Mucosa of stomach (tissue), 1 donor: ENCODE measurements around the gene FTO.

Source experiments
- H3K27me3 ChIP-seq: one replicate; pipeline ENCODE4 v1.7.0; 2013; ENCODE audit warnings: mild to moderate bottlenecking, low read length; ENCODE audit not compliant: control insufficient read depth, insufficient read depth
- H3K36me3 ChIP-seq: one replicate; pipeline ENCODE4 v1.7.0; 2013; ENCODE audit warnings: low read length; ENCODE audit not compliant: control insufficient read depth, insufficient read depth
- H3K4me1 ChIP-seq: one replicate; pipeline ENCODE4 v1.7.0; 2013; ENCODE audit warnings: mild to moderate bottlenecking, low read length; ENCODE audit not compliant: control insufficient read depth, insufficient read depth
- H3K4me3 ChIP-seq: one replicate; pipeline ENCODE4 v1.7.0; 2013; ENCODE audit warnings: low read length
- H3K9ac ChIP-seq: one replicate; pipeline ENCODE4 v1.7.0; 2013; ENCODE audit warnings: mild to moderate bottlenecking, low read length, moderate library complexity
- H3K9me3 ChIP-seq: one replicate; pipeline ENCODE4 v1.7.0; 2013; ENCODE audit warnings: mild to moderate bottlenecking, low read length, moderate library complexity; ENCODE audit not compliant: control insufficient read depth
- donor health status: Pancreatic carcinoma.

The FTO gene

DNA sequence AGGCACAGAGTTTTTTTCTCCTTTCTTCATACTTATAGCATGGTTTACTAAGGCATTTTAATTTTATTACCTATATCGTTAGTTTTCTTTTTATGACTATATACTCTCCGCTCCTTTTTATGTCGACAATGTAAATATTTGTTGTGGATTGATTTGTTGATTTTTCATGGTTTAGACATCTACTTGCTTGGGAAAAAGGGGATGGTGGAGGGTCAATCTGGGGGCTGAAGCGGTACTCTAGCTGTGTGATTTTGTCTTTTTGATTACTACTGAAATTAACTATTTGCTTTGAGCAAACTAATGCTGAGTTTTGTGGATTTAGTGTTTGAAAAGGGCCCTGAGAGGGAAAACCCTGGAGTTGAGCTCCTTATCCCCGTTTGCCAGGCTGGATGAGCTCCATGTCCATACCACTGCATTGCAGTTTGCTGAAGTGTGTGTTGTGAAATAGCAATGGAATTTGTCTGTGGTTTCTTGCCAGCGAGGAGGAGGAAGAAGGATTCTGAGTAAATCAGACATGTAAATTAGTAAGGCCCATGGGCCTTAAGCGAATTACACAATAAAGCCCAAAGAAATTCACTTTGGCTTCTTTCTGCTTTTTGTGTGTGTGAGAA, 72.0 kb downstream of the FTO start:
- H3K36me3 ChIP-seq, result no peaks in the 10 kb centered on the region
- H3K9me3 ChIP-seq, result no peaks in the 10 kb centered on the region
- H3K9ac ChIP-seq, result no peak overlapping the region
- peaks cover 32% of the 10 kb centered on the region for H3K4me1 ChIP-seq
- no peak overlapping the region for H3K4me3 ChIP-seq
- H3K27me3 ChIP-seq, result no peaks in the 10 kb centered on the region

DNA sequence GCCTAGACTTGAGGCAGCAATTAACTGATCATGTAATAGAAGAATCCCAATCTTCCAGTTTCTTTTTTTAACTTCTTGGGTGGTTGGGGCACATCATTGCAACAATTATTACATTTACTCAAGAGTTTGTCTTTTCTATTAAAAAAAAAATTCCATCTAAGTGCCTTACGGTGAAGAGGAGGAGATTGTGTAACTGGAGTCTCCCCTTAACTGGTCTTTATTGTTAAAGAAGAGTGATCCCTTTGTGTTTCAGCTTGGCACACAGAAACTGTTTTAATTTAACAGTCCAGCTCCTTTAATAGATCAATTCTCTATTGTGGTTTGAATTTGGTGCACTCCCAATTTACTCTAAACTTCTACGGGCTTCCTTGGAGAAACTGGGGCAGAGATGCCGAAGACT, 75.2 kb downstream of the FTO start:
- Histone ChIP-seq H3K4me3 (no peak overlapping the region), H3K4me1 (peaks cover 40% of the 10 kb centered on the region), H3K9me3 (no peaks in the 10 kb centered on the region), H3K27me3 (no peaks in the 10 kb centered on the region), H3K9ac (no peak overlapping the region), H3K36me3 (no peaks in the 10 kb centered on the region)

DNA sequence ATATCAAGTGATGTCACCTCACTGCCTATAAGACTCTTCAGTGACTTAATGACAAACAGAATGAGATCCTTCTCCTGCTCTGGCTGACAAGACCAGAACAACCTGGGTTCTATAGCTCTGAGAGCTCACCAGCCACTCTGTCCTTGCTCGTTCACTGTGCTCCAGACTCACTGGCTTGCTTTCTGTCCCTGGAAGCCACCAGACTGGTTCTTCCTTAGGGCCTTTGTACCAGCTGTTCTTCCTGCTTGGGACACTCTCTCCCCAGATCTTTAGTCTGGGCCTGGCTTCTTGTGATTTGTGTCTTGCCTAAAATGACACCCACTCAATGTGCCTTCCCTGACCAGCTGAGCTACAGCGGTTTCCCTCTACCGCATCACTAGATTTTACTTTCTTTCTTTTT, 76.1 kb downstream of the FTO start:
- H3K4me1 ChIP-seq, result peaks cover 37% of the 10 kb centered on the region
- no peaks in the 10 kb centered on the region for H3K36me3 ChIP-seq

DNA sequence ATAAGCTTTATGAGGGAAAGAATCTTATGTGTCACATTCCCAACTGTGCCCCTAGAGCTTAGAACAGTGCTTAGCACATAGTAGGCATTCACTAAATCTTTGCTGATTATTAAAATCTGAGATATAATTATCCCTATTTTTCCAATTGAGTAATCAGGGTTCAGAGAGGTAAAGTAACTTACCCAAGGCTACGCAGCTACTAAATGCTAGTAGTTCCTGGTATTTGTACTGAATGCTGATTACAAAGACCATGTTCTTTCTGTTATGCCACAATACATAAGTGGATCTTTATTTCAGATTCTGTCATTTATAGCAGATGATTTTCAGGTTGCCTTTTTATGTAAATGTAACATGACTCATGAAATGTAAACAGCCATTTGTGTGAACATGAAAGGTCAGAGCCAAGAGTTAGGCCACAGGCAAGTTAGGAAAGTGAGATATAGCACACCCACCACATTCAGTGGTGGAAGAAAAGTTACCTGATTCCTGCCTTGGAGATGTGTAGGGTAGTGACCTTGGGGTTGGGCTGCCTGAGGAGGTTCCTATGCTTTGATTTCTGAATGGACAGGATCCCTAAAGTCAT, 77.2 kb downstream of the FTO start:
- no peaks in the 10 kb centered on the region for H3K27me3 ChIP-seq
- no peaks in the 10 kb centered on the region for H3K9me3 ChIP-seq
- no peak overlapping the region for H3K4me3 ChIP-seq
- peaks cover 27% of the 10 kb centered on the region for H3K4me1 ChIP-seq
- no peaks in the 10 kb centered on the region for H3K36me3 ChIP-seq
- H3K9ac ChIP-seq, result no peak overlapping the region

More for the DNA sequence above, 76.1 kb downstream of the FTO start:
- Histone ChIP-seq H3K9me3 (no peaks in the 10 kb centered on the region), H3K27me3 (no peaks in the 10 kb centered on the region), H3K9ac (no peak overlapping the region), H3K4me3 (no peak overlapping the region)

DNA sequence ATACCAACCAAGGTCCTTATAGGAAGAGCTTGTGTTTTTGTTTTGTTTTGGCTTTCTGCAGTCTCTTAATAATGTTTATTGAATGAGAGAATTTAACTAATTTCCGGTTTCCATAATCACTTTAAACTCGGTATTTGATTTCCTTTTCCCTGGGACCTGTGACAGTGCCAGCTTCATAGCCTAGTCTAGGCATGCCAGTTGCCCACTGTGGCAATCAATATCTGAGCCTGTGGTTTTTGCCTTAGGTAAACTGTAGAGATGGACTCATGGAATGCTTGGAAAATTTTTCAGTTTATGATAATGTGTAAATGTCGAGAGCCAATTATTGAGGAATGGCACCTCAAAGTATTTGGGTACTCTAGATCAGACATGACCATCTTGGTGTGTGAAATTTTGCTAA, 78.2 kb downstream of the FTO start:
- no peak overlapping the region for H3K4me3 ChIP-seq
- peaks cover 26% of the 10 kb centered on the region for H3K4me1 ChIP-seq
- H3K9ac ChIP-seq, result no peak overlapping the region
- H3K36me3 ChIP-seq, result no peaks in the 10 kb centered on the region
- no peaks in the 10 kb centered on the region for H3K9me3 ChIP-seq
- H3K27me3 ChIP-seq, result no peaks in the 10 kb centered on the region

DNA sequence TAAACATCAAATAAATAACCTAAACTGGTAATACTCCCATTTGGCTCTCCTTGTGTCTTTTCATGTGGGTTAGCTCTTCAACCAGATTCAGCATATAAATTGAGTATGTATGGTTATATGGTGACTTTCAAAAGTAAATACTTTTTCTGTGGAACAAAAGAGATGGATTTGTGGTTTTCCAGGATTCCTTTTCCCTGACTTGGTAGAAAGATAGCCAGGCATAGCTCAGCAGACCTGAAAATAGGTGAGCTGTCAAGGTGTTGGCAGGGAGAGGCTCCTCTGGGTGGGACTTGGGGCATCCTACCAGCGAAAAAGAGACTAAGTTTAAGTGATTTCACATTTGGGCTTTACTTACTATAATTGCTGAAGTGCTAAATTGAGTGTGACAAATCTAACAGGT, 80.3 kb downstream of the FTO start:
- Histone ChIP-seq H3K27me3 (no peaks in the 10 kb centered on the region), H3K9me3 (no peaks in the 10 kb centered on the region), H3K36me3 (no peaks in the 10 kb centered on the region), H3K9ac (no peak overlapping the region), H3K4me3 (no peak overlapping the region), H3K4me1 (peaks cover 26% of the 10 kb centered on the region)

DNA sequence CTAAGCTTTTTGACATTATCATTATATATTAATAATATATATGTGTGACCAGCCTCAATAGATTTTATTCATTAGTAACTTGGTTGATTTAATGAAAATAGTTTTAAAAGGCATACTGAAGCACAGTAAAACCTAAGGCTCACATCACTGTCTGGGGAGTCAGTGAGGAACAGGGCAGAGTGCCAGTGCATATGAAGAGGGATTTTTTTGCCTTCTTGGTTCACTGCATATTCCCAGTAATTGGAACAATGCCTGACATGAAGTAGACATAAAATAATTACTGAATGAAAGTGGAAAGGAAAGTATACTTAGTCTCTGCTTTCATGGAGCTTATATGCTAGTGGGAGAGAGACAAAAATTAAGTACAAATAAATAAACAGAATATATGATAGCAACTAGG, 81.1 kb downstream of the FTO start:
- Histone ChIP-seq H3K4me3 (no peak overlapping the region), H3K9ac (no peak overlapping the region)

DNA sequence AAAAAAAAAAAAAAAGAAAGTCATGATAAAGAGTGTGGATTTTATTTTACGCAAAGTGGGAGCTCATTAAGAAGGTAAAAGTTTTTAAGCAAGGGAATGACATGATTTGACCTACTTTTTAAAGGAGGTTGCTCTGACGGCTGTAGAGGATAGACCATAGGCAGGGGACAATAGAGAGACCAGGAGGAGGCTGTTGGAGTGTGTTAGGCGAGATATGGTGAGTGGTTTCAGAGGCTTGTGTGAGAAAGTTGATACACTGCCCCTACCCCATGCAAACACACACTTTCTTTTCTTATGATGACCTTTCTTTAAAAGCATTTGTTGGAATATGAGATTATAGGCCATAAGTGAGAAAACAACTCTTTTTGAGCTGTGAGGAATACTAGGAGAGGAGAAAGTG, 82.0 kb downstream of the FTO start:
- Histone ChIP-seq H3K9me3 (no peaks in the 10 kb centered on the region), H3K4me3 (no peak overlapping the region), H3K36me3 (no peaks in the 10 kb centered on the region), H3K9ac (no peak overlapping the region), H3K27me3 (no peaks in the 10 kb centered on the region), H3K4me1 (peaks cover 14% of the 10 kb centered on the region)

More for the DNA sequence above, 81.1 kb downstream of the FTO start:
- H3K9me3 ChIP-seq, result no peaks in the 10 kb centered on the region
- H3K36me3 ChIP-seq, result no peaks in the 10 kb centered on the region
- H3K4me1 ChIP-seq, result peaks cover 21% of the 10 kb centered on the region
- H3K27me3 ChIP-seq, result no peaks in the 10 kb centered on the region

DNA sequence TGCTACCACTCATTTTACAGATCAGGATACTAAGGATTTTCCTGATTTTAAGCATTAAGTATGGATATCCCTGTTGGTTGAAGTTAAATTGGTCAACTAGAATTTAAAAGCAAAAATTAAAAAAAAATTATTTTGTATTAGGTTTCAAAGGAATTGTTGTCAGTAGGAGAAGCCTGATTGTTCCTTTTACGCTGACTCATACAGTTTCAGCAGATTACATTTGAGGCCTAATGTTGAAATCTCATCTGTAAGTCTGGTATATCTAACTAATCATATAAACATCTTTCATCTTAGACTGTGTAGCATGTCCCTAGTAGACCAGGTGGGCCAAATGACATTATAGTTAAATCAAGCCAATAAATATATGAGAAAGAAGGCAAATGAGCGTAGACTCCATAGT, 83.5 kb downstream of the FTO start:
- Histone ChIP-seq H3K36me3 (no peaks in the 10 kb centered on the region), H3K4me3 (no peak overlapping the region), H3K4me1 (no peaks in the 10 kb centered on the region), H3K9ac (no peak overlapping the region), H3K27me3 (no peaks in the 10 kb centered on the region), H3K9me3 (no peaks in the 10 kb centered on the region)

DNA sequence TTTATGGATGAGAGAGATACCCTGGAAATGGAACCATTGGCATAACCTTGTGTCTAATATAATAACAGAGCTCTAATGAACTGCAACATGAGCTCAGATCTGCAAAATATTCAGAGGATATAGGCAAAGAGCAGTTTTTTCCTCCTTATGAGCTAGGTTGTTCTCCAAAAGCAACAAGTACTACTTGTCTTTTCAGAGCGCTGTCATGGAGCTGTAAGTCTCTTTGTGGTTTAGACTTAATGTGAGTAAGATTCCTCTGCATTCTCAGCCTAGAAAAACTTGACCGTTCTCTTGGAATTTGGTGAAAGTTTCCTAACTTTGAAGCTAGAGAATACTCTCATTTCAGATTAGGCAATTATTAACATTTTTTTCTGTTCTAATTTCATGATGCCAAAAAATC, 85.2 kb downstream of the FTO start:
- Histone ChIP-seq H3K27me3 (no peaks in the 10 kb centered on the region), H3K4me1 (no peaks in the 10 kb centered on the region), H3K4me3 (no peak overlapping the region), H3K9me3 (no peaks in the 10 kb centered on the region), H3K36me3 (no peaks in the 10 kb centered on the region), H3K9ac (no peak overlapping the region)

DNA sequence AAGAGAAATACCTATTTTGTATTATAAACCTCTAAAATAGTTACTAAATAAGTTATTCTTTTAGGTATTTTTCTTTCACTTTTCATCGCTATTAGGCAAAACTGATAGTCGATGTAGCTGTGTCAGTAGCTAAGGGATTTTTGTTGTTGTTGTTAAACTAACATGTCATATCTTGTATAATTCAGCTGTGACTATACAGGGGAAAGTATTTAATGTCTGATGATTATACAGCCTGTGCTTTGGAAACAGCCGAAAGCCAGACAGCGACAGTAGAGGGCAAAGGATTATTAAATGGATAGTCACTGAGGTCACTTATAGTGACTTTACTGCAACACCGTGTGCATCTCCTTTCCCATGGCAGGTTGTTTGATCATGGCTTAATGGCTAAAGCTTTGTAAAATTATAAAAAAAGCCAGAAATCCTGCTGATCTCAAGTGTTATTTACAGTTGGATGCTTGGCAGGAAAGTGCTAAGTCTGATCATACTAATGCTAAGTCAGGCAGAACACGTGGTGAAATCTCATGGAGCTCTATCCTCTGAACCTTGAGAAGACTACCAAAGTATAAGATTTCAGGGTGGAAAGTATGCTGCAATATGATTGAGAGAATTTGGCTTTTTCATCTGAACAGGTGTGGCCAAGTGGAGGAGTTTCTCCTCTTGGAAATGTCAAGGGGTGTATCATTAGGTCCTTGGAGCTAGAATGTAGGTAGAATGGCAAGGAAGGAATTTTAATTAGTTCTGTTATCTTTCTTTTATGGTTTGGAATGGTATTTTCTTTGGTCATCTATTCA, 88.4 kb downstream of the FTO start:
- H3K4me1 ChIP-seq, result no peaks in the 10 kb centered on the region
- no peaks in the 10 kb centered on the region for H3K27me3 ChIP-seq
- no peak overlapping the region for H3K4me3 ChIP-seq
- no peaks in the 10 kb centered on the region for H3K36me3 ChIP-seq
- H3K9me3 ChIP-seq, result no peaks in the 10 kb centered on the region
- H3K9ac ChIP-seq, result no peak overlapping the region

DNA sequence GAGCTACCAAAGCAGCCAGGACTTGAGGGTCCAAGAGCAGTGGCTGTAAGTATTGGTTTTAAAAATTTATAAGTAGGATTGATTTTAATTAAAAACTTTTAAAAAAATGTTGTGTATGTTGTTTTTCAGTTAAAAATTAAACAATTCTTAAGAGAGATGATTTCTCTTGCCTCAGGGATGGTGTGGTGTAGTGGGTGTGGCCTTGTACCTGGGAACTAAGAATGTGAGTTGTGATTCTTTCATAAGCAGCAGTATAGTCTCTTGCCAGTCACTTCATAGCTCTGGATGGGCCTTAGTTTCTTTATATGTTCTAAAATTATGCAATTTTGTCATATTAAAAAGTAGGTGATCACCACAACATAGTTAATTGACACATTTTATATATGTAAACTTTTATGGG, 99.5 kb downstream of the FTO start:
- Histone ChIP-seq H3K36me3 (no peaks in the 10 kb centered on the region), H3K9ac (no peak overlapping the region), H3K9me3 (no peaks in the 10 kb centered on the region), H3K4me3 (no peak overlapping the region), H3K27me3 (no peaks in the 10 kb centered on the region), H3K4me1 (peaks cover 8% of the 10 kb centered on the region)
